Kidney (tissue), 14 donors: ENCODE measurements around the gene TMEM147. TPM values are rescaled to one million over a fixed set of nuclear protein-coding genes. Genes with fewer than 3 reads are reported as not detected.

ENCODE experiments used
- DNase-seq, 5 donors: peaks; one replicate each; pipeline ENCODE4 v3.0.0-alpha.2; 2013 to 2020
- FAIRE-seq: peaks from 2 replicates; lab custom pipeline; 2012; peaks lifted over from hg19 to GRCh38; lab: Jason Lieb, UNC
- H3K27ac ChIP-seq, 2 donors: one replicate each; pipeline ENCODE4 v1.7.0; 2013; ENCODE audit warnings: low read depth in 2 of 2, low read length in 2 of 2, inconsistent platforms in 1 of 2
- H3K27me3 ChIP-seq: one replicate; pipeline ENCODE4 v1.7.1; 2013; ENCODE audit warnings: low read length, inconsistent platforms; ENCODE audit not compliant: control insufficient read depth, insufficient read depth
- H3K36me3 ChIP-seq, 3 donors: one replicate each; pipeline versions ENCODE4 v1.7.0 to v1.7.1; 2013; ENCODE audit warnings: low read length in 3 of 3, control low read depth in 1 of 3, inconsistent platforms in 1 of 3; ENCODE audit not compliant: insufficient read depth in 3 of 3, control insufficient read depth in 2 of 3
- H3K4me1 ChIP-seq, 3 donors: one replicate each; pipeline versions ENCODE4 v1.7.0 to v1.7.1; 2013; ENCODE audit warnings: low read length in 3 of 3, inconsistent platforms in 1 of 3, low read depth in 1 of 3; ENCODE audit not compliant: control insufficient read depth in 2 of 3, insufficient read depth in 2 of 3
- H3K4me3 ChIP-seq, 3 donors: one replicate each; pipeline versions ENCODE4 v1.7.0 to v1.8.1; 2013; ENCODE audit warnings: low read length in 3 of 3, control low read depth in 1 of 3, inconsistent platforms in 1 of 3
- H3K9ac ChIP-seq, 3 donors: one replicate each; pipeline versions ENCODE4 v1.7.0 to v1.7.1; 2013; ENCODE audit warnings: low read length in 3 of 3, control low read depth in 1 of 3, inconsistent platforms in 1 of 3
- H3K9me3 ChIP-seq, 3 donors: one replicate each; pipeline versions ENCODE4 v1.7.0 to v1.7.1; 2013; ENCODE audit warnings: low read length in 3 of 3, control low read depth in 1 of 3, inconsistent platforms in 1 of 3; ENCODE audit not compliant: control insufficient read depth in 2 of 3, insufficient read depth in 1 of 3
- intact Hi-C: fragments of 100-400 bp; cut with DNase I; formaldehyde crosslinking; loops from one replicate; pipeline ENCODE4 v1.11.1; 2022
- polyA plus RNA-seq: library from polyadenylated mRNA; stranded (reverse); fragments of 350-450 nt; fragmentation: Illumina TruSeq; extraction: RNeasy Lipid Tissue Mini Kit (QIAGEN cat#74804); gene quantifications from one replicate; pipeline ENCODE4 v1.2.3, GENCODE V29; 2014; ENCODE audit warnings: low read depth, low replicate concordance; ENCODE audit not compliant: insufficient read depth
- total RNA-seq: library from RNA; stranded (reverse); fragmentation: NEBNext Ultra II Directional; extraction: Animal tissue kit (Norgen Biotek cat#: 25700); gene quantifications from one replicate; pipeline ENCODE4 v1.2.1, GENCODE V29; 2021
- TF ChIP-seq, protein P1 (sequence below): IDR thresholded peaks from 3 replicates; pipeline ENCODE4 v1.5.1; 2012; ENCODE audit warnings: mild to moderate bottlenecking, moderate library complexity, borderline replicate concordance; ENCODE audit not compliant: insufficient read depth; ENCODE audit errors: extremely low read depth
- donor health status: control.
- donor health status: control.
- donor health status: control.
- donor health status: control.
- donor health status: control.
- donor health status: DM: yes; HTN: yes; CAD: no.
- donor health status: Normal renal cell carcinoma (clear cell type).

The TMEM147 gene
- total and polyA plus RNA-seq, 2 donors from 2014 or later, result 76.9 to 233 TPM

DNA sequence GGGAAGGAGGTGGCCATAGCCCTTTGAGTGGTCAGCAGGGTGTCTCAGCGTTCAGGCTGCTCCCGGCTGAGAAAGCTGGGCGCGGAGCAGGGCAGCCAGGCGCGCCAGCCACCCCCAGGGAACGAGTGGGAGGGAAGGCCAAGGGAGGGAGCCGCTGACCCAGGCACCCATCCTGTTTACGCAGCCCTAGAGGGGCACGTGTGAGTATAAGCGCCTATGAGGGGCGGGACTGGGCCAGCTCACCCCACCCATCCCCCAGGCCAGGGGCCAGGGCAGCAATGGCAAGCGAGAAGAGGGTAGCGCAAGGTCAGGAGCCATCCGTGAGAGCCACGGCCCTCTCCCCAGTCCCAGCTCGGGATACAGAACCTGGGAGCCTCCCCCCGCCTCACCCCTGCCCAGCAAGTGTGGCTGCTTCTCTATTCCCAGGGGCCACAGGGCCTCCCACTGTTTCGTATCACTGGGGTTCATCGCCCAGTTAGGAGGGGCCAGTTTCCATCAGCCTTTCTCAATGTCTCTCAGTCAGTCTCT lies 31.1 kb upstream of the TMEM147 start:
- Histone ChIP-seq H3K4me3 (no peak overlapping the region), H3K9ac (no peak overlapping the region), H3K27ac (no peak overlapping the region), H3K27me3 (no peaks in the 10 kb centered on the region), H3K9me3 (no peaks in the 10 kb centered on the region), H3K4me1 (peaks cover 0 to 7% (median 0%) of the 10 kb centered on the region in 3 donors), H3K36me3 (no peaks in the 10 kb centered on the region)
- FAIRE-seq, result no peak
- intact Hi-C loops, result no loop called here
- TF ChIP-seq, protein P1, sequence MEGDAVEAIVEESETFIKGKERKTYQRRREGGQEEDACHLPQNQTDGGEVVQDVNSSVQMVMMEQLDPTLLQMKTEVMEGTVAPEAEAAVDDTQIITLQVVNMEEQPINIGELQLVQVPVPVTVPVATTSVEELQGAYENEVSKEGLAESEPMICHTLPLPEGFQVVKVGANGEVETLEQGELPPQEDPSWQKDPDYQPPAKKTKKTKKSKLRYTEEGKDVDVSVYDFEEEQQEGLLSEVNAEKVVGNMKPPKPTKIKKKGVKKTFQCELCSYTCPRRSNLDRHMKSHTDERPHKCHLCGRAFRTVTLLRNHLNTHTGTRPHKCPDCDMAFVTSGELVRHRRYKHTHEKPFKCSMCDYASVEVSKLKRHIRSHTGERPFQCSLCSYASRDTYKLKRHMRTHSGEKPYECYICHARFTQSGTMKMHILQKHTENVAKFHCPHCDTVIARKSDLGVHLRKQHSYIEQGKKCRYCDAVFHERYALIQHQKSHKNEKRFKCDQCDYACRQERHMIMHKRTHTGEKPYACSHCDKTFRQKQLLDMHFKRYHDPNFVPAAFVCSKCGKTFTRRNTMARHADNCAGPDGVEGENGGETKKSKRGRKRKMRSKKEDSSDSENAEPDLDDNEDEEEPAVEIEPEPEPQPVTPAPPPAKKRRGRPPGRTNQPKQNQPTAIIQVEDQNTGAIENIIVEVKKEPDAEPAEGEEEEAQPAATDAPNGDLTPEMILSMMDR, result no peak
- DNase-seq, result peak in 3 of 5 donors; percentile 38 to 57 (median 39)

DNA sequence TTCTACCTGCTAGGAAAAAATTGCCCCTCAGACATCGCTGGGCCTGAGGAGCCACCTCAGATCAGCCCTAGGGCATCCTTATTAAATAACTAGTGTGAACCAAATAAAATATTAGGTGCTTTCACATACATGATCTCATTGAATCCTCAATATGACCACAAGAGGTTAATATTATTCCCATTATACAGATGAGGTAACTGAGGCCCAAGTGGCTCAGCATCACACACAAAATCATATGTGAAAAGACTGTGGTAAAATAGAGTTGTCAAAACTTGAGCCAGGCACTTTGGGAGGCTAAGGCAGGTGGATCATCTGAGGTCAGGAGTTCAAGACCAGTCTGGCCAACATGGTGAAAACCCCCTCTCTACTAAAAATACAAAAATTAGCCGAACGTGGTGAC lies 29.1 kb upstream of the TMEM147 start:
- TF ChIP-seq, protein P1, result no peak
- H3K9me3 ChIP-seq, result no peaks in the 10 kb centered on the region
- DNase-seq, result no peak

DNA sequence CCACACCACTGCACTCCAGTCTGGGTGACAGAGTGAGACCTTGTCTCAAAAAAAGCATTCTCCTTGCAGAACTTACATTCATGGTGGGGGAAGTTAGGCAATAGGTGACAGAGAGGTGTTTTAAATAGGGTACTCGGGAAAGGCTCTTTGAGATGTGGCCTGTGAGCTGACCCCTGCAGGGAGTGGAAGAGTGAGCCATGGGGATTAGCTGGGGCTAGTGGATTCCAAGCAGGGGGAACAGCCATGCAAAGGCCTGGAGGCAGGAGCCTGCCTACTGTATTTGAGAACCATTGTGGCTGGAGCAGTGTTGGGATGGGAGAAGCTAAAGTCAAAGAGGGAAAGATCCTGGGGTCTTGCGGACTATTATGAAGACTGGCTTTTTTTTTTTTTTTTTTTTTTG lies 28.1 kb upstream of the TMEM147 start:
- H3K4me3 ChIP-seq, result no peak overlapping the region
- no peak for FAIRE-seq
- H3K9ac ChIP-seq, result no peak overlapping the region
- intact Hi-C loops, result no loop called here
- TF ChIP-seq, protein P1, result no peak
- H3K27me3 ChIP-seq, result no peaks in the 10 kb centered on the region
- no peak for DNase-seq
- no peaks in the 10 kb centered on the region for H3K4me1 ChIP-seq
- H3K27ac ChIP-seq, result no peak overlapping the region
- H3K9me3 ChIP-seq, result no peaks in the 10 kb centered on the region
- H3K36me3 ChIP-seq, result no peaks in the 10 kb centered on the region

More for the DNA sequence above, 29.1 kb upstream of the TMEM147 start:
- no peak overlapping the region for H3K4me3 ChIP-seq
- H3K4me1 ChIP-seq, result no peaks in the 10 kb centered on the region
- no peak overlapping the region for H3K27ac ChIP-seq
- FAIRE-seq, result no peak
- no peak overlapping the region for H3K9ac ChIP-seq
- intact Hi-C loops, result no loop called here
- no peaks in the 10 kb centered on the region for H3K27me3 ChIP-seq
- H3K36me3 ChIP-seq, result no peaks in the 10 kb centered on the region

DNA sequence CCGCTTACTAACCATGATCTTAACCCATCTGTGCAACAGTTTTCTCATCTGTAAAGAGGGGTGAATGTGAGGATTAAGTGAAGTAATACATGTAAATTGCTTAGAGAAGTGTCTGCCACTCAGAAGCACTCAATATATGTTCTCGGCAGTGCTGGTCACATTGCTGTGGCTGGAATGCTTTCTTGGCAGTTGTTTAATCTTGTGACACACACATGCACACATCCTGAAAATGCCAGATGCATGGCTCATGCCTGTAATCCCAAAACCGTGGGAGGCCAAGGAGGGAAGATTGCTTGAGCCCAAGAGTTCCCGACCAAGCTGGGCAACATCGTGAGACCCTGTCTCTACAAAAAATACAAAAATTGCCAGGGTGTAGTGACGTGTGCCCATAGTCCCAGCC lies 27.1 kb upstream of the TMEM147 start:
- H3K27ac ChIP-seq, result no peak overlapping the region

More for the DNA sequence above, 27.1 kb upstream of the TMEM147 start:
- DNase-seq (no peak), FAIRE-seq (no peak)
- no peaks in the 10 kb centered on the region for H3K4me1 ChIP-seq
- H3K4me3 ChIP-seq, result no peak overlapping the region
- H3K9ac ChIP-seq, result no peak overlapping the region
- TF ChIP-seq, protein P1, result no peak
- intact Hi-C loops, result no loop called here
- no peaks in the 10 kb centered on the region for H3K36me3 ChIP-seq
- H3K27me3 ChIP-seq, result no peaks in the 10 kb centered on the region
- no peaks in the 10 kb centered on the region for H3K9me3 ChIP-seq
